Nephron progenitor cell (in vitro differentiated cells): ENCODE measurements around the gene ARL5A.
"Not testable (repeated sequence)": the region's sequence is repeated elsewhere in the genome, so short reads cannot be mapped to it uniquely, and the experiment has no call there.

Experiments
- DNase-seq: peaks from one replicate; pipeline ENCODE4 v3.0.0; 2021
- H3K27ac Mint-ChIP-seq: 2 replicates; pipeline ENCODE4 v1.8.0; 2021; ENCODE audit warnings: mild to moderate bottlenecking, moderate library complexity, mixed read lengths
- H3K27me3 Mint-ChIP-seq: 2 replicates; pipeline ENCODE4 v1.8.0; 2021; ENCODE audit warnings: mild to moderate bottlenecking, low read depth, mixed read lengths; ENCODE audit not compliant: poor library complexity
- H3K36me3 Mint-ChIP-seq: 2 replicates; pipeline ENCODE4 v1.8.0; 2021; ENCODE audit warnings: low read depth, mixed read lengths
- H3K4me1 Mint-ChIP-seq: 2 replicates; pipeline ENCODE4 v1.8.0; 2021; ENCODE audit warnings: mixed read lengths
- H3K4me3 Mint-ChIP-seq: 2 replicates; pipeline ENCODE4 v1.8.0; 2021; ENCODE audit warnings: mild to moderate bottlenecking, moderate library complexity, mixed read lengths
- H3K9me3 Mint-ChIP-seq: 2 replicates; pipeline ENCODE4 v1.8.0; 2021; ENCODE audit warnings: mild to moderate bottlenecking, moderate library complexity, mixed read lengths
- CTCF ChIP-seq: fragments of 200-600 bp; sonication (generic); IDR thresholded peaks from 2 replicates; pipeline ENCODE4 v1.5.0; 2021; ENCODE audit warnings: antibody characterized with exemption

Gene ARL5A

GRCh38 chr2:151802315-151802714, 25.9 kb downstream of the ARL5A start:
- peaks cover 24% of the 10 kb centered on the region for H3K36me3 Mint-ChIP-seq
- H3K27ac Mint-ChIP-seq: no peak overlapping the region
- no peak for TF ChIP-seq CTCF
- H3K9me3 Mint-ChIP-seq: no peaks in the 10 kb centered on the region
- H3K27me3 Mint-ChIP-seq: no peaks in the 10 kb centered on the region
- no peaks in the 10 kb centered on the region for H3K4me1 Mint-ChIP-seq
- no peak for DNase-seq
- H3K4me3 Mint-ChIP-seq: no peak overlapping the region

- no peak for DNase-seq
- Mint-ChIP-seq H3K36me3 (peaks cover 37% of the 10 kb centered on the region), H3K27me3 (no peaks in the 10 kb centered on the region), H3K9me3 (no peaks in the 10 kb centered on the region), H3K27ac (peak overlapping the region; percentile 6), H3K4me3 (no peak overlapping the region), H3K4me1 (no peaks in the 10 kb centered on the region)
- TF ChIP-seq CTCF: no peak
Measured at GRCh38 chr2:151799886-151800292, 28.3 kb downstream of the ARL5A start.

GRCh38 chr2:151796774-151797173, 31.4 kb downstream of the ARL5A start:
- Mint-ChIP-seq H3K27ac (peak overlapping the region; percentile 19), H3K9me3 (no peaks in the 10 kb centered on the region), H3K27me3 (no peaks in the 10 kb centered on the region), H3K36me3 (peaks cover 31% of the 10 kb centered on the region), H3K4me3 (no peak overlapping the region), H3K4me1 (no peaks in the 10 kb centered on the region)
- no peak for TF ChIP-seq CTCF
- no peak for DNase-seq

GRCh38 chr2:151795646-151796240, 32.5 kb downstream of the ARL5A start:
- no peak for TF ChIP-seq CTCF
- no peak overlapping the region for H3K4me3 Mint-ChIP-seq
- peaks cover 37% of the 10 kb centered on the region for H3K36me3 Mint-ChIP-seq
- no peaks in the 10 kb centered on the region for H3K9me3 Mint-ChIP-seq
- no peak for DNase-seq
- H3K27ac Mint-ChIP-seq: no peak overlapping the region
- no peaks in the 10 kb centered on the region for H3K27me3 Mint-ChIP-seq
- no peaks in the 10 kb centered on the region for H3K4me1 Mint-ChIP-seq

- H3K27ac Mint-ChIP-seq, H3K4me1 Mint-ChIP-seq, H3K27me3 Mint-ChIP-seq, H3K4me3 Mint-ChIP-seq, DNase-seq, H3K9me3 Mint-ChIP-seq: not testable (repeated sequence)
- H3K36me3 Mint-ChIP-seq: peaks cover 48% of the 10 kb centered on the region
Measured at GRCh38 chr2:151794422-151794821, 33.8 kb downstream of the ARL5A start.

GRCh38 chr2:151793123-151793522, 35.1 kb downstream of the ARL5A start:
- no peak for TF ChIP-seq CTCF
- no peak for DNase-seq
- Mint-ChIP-seq H3K36me3 (peaks cover 52% of the 10 kb centered on the region), H3K27ac (no peak overlapping the region), H3K27me3 (no peaks in the 10 kb centered on the region), H3K4me1 (no peaks in the 10 kb centered on the region), H3K4me3 (no peak overlapping the region), H3K9me3 (no peaks in the 10 kb centered on the region)
